Measurements from ENCODE around the gene PLEKHG3.
A peak's percentile ranks its signal among the peaks of the same experiment; 100 is the strongest.
"Not testable (repeated sequence)": the region's sequence is repeated elsewhere in the genome, so short reads cannot be mapped to it uniquely, and the experiment has no call there.

The PLEKHG3 gene

DNA sequence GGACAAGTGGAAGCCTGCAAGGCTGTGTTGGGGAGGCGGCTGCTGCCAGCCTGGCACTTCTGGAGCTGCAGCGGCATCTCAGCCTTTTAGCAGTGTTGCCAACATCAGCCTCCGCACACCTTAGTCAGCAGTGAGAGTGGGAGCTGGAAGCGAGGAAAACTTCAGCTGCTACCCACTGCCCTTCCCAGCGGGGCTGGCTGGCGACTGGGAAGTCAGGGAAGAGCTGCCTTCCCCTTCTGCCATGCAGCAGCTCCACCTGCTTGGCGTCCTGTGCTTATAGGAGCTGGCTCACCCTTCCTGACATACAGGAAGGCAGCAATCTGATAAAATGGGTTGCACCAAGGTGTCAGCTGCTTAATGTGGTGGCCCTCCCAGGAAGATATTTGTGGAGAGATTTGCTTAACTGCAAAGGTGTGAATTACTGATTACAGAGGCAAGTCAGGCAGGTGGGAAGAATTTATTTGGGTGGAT, 15.4 kb upstream of the PLEKHG3 start:
- no peak for DNase-seq

DNA sequence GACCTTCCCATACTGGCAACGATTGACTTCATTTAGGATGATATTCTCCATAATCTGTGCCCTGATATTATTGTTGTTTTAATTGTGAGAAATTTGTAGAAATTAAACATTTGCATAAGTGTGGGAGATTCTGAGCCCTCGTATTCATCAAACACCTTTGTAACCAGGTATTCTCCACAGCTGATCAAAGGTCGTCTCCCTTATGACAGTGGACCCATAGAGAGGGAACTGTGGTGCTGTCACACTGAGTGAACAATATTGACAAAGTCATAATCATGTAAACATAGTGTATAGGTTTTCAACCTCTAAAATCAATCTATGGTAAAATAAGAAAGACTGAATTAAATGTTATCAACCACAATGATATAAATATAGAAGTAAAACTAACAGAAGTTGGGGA, 14.9 kb upstream of the PLEKHG3 start:
- DNase-seq, result no peak

DNA sequence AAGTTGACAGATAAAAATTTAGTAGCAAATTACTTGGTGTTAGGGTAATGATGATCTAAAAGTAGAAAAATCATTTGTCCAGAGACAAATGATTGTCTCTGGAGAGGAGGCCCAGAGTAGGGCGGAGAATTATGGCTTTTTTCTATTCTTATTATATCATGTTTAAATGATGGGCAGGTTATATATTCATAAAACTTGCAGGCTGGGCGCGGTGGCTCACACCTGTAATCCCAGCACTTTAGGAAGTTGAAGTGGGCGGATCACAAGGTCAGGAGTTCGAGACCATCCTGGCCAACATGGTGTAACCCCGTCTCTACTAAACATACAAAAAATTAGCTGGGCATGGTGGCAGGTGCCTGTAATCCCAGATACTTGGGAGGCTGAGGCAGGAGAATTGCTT, 13.6 kb upstream of the PLEKHG3 start:
- DNase-seq, result not testable (repeated sequence)

DNA sequence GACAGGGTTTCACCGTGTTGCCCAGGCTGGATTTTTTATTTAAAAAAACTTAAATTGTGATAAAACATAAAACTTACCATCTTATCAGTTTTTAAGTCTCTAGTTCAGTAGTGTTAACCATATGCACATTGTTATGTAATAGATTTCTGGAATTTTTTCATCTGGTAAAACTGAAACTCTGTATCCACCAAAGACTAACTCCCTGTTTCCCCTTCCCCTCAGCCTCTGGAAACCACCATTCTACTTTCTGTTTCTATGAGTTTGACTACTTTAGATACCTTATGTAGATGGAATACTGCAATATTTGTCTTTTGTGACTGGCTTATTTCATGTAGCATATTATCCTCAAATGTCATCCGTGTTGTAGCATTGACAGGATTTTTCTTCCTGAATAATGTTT, 12.8 kb upstream of the PLEKHG3 start:
- no peak for DNase-seq

DNA sequence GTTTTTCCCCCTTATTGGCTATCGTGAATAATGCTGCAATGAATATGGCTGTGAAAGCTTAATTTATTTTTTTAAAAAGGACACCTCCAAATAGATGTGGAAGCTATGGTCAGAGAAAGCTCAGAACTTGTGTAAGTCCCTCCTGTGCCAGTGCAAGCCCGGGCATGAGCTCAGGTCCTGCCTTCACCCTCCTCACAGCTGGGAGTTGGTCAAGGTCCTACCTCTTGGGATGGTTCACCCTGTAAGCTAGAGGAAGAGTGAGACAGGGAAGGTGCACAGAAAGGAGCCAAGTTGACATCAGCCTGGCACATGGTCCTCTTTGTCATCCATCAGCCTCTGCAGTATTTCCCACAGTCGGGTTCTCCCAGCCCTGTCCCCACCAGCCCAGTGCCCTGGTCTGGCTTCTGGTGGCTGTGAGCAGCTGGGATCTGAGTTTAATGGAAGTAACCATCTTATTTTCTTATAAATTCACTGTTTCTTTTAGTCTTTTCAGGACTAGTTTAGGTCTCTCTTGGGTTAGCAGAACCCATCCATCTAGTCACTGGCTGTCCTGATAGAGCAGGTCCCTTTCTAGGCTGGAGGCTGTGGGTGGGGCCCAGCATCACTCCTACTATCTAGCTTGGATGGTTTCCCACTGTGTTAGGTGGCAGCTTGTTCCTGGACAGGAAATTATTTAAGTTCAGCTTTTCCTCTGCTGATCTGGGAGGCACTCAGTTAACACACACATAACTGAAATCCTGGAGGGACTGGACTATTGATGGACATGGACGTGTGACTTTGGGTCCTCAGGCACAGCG, 11.8 kb upstream of the PLEKHG3 start:
- no peak for DNase-seq

DNA sequence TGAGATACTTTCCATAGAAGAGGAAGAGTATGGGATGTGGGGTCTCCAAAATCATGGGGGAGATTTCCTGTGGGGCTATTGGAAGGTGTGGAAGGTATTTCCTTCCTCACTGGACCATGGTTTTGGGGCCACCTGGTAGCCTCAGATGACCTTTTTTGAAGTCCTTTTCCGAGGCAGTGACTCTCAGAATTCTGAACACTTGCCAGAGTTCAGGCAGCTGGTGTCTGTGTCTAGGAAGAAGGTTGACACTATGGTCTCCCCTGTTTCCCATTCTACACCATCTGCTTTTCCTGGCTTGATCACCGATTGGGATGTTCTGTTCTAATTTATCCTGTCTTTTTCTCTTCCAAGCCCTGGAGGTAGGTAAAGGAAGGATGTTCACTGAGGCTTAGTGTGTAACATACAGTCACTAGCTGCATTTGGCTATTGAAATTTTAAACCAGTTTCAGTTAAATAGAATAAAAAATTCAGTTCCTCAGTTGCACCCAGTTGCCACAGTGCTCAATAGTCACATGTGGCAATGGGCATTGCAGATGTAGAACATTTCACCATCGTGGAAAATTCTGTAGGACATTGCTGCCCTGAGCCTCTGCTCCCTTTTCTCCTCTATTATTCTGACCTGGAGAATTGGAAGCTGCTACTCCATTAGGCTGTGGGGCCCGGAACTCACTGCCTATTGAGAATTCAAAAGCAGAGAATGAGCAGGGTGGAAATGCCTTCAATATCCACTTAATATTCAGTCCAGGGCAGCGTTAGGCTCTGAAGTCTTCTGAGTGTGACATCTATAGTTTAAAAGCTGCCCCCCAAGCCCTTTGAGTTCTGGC, 11.0 kb upstream of the PLEKHG3 start:
- peak in 1 of 2 experiments; percentile 67 for DNase-seq

DNA sequence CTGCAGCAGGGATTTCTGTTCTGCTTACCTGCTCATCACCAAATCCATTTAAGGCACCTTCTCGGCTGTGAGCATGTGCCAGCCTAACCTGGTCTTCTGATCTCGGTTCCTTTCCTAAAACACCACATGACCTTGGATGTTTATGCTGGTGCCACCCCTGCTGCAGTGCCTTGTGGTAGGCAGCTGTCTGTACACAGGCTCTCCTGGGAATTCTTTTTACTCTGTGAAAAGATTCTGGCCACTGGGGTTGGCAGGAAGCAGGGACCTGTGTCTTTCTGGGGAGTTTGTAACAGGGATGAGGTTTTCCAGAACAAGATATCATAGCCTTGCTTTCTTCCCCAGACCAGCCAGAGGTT, 10.4 kb upstream of the PLEKHG3 start:
- peak in 1 of 2 experiments; percentile 17 for DNase-seq

DNA sequence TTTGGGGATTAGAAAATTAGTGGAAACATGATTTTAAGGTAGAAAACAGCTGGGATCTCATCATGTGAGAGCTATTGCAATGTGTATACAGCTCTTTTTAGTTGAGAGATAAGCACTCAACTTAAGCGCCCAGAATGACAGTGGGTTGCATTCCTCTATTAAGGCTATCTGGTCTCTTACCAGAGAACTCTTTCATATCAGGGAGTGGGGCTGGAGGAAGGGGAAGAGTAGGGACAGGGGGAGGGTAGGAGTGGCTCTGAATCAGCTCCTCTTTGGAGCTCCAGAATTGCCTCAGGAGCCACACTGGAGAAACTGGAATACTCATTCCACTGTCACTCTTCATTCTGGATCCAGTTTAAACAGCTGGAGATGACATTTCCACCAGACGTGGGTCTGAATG, 9.2 kb upstream of the PLEKHG3 start:
- DNase-seq, result no peak

DNA sequence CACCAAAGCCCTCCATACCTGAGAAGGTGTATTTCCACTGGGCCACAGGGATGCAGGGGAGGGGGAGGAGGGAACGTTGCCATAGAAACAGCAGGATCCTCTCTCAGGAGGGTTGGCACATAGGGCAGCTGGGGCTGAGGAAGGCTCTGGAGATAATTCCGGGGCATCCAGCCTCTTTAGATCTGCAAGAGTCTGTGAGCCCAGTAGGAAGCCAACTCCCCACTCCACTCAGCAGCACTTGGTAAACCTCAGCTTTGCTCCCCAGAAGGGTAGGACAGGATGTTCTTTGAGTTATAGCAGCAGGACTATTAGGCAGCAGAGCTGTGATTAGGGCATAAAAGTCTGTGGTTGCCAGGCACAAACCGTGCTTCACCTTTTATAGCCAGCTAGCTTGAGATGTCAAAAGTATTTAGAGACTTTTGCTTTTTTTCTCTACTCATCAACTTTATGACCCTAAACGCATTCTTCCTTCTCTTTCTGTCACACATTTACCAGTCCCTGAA, 7.8 kb upstream of the PLEKHG3 start:
- no peak for DNase-seq

DNA sequence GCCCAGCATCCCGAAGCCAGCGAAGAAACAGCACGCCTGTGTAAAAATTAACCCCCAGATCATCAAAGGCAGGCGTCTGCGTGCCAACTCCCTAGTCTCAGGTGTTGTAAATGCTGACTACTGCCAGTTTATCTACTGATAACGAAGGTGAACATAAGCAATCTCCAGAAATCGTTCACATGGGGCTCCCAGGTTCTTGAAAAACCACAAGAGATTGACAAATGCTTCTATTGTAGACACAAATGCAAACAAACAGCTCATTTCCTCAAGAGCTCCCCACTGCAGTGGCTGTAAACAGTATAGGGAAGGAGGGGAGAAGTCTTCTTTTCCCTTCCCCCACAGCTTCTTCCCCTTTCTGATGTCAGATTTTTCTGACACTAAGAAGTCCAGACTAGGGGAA, 5.3 kb upstream of the PLEKHG3 start:
- DNase-seq, result no peak

DNA sequence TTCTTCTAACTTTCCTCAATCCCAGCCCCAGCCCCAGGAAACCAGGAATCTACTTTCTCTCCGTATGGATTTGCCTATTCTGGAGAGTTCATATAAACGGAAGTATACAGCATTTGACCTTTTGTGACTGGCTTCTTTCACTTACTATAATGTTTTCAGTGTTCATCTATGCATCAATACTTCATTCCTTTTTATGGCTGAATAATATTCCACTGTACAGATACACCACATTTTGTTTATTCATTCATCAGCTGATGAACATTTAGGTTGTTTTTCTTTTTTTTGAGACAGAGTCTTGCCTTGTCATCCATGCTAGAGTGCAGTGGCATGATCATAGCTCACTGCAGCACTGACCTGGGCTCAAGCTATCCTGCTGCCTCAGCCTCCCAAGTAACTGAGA, 3.9 kb upstream of the PLEKHG3 start:
- DNase-seq, result no peak

DNA sequence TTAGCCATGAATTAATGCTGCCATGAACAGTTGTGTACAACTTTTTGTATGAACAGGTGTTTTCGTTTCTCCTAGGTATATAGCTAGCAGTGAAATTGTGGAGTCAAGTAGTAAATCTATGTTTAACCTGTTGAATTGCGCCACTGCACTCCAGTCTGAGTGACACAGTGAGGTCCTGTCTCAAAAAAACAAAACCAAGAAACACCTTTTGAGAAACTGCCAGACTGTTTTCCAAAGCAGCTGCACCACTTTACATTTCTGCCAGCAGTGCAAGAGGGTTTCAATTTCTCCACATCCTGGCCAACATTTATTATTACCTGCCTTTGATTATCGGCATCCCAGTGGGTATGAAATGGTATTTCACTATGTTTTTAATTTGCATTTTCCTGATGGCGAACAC, 3.3 kb upstream of the PLEKHG3 start:
- DNase-seq, result no peak

DNA sequence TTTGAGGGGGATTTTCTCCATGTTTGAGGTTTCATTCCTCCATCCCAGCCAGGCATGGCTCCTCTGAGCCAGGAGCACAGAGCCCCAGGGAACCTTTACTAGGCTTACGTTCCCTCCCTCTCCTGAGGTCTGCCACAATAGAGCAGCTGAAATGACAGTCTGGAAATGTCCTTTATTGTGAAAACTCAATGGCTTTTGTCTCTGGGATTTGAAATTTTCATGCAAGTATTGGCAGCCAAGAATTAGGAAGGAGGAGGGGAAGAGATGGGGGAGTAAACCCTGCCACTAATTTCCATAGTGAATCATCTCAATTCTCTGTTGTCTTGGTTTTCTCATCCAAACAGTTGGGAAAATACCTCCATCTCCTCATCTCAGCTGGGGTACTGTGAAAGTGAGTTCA, 2.6 kb upstream of the PLEKHG3 start:
- DNase-seq, result no peak

DNA sequence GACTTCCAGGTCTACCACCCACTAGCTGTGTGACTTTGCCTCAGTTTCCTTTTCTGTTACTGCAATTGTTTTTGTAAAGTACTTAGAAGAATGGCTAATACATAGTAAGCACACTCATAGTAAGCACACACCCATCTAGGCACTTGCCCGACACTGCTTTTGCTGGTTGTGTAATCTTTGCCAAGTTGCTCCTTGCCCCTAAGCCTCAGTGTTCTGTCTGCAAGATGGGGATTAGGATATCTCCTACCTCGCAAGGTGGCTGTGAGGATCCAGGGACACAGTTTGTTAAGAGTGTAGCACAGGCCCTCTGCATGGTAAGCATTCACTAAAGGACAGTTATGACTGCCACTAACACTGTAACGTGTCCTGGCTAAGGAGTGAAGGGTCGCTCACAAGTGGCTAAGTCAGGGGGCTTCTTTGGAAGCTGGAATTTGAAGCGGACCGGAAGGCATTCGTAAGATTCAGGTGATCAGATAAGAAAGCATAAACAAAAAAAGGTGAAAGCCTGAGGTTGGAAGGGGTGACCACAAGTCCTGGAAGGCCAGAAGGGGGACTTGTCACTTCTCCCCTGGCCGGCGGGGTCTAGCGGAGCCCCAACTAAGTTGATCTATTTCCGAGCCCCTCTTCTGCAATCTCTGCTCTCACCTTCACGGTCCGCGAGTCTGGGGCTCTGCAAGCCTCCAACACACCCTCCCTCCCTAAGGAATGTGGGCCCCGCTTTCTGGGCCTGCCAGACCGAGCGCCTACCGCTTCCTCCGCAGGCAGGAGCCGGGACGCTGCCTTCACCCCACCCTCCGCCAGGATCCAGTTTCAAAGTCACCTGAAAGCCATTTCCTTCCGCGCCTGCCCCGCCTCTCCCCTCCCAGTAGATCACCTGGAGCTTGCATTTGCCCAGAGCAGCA, 1.5 kb upstream of the PLEKHG3 start:
- no peak for DNase-seq

DNA sequence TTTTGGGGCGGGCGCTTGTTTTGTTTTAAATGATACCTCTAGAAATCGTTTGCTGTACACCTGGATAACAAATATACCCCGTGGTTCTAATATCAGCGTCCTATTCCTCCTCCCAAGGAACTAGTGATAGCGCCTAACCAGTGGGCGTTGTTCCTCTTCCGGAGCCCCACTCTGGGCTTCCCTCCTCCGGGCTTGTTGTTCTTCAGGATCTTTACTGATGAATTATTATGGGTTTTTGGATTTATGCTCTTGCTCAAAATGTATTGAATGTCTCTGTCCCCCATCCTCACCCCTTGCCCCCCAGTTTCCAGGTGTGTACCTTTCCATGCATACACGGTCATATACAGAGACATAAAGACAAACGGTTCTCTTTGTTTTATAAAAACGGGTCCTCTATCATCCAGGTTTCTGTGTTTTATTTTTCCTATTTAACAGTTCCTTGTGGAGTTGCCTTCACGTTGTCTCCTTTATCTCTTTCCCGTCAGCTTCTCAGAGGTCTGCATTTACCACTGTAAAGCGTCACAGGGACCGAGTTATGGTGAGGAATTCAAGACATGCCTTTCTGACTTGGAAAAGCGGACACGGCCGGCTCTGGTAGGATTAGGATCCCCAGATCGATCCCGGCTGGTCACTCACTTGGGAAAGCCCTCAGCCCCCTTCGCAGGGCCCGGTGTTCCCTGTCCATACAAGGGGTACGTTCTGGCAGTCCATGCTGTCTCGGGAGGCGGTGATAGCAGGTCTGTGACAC, 655 bp upstream of the PLEKHG3 start:
- DNase-seq, result no peak

DNA sequence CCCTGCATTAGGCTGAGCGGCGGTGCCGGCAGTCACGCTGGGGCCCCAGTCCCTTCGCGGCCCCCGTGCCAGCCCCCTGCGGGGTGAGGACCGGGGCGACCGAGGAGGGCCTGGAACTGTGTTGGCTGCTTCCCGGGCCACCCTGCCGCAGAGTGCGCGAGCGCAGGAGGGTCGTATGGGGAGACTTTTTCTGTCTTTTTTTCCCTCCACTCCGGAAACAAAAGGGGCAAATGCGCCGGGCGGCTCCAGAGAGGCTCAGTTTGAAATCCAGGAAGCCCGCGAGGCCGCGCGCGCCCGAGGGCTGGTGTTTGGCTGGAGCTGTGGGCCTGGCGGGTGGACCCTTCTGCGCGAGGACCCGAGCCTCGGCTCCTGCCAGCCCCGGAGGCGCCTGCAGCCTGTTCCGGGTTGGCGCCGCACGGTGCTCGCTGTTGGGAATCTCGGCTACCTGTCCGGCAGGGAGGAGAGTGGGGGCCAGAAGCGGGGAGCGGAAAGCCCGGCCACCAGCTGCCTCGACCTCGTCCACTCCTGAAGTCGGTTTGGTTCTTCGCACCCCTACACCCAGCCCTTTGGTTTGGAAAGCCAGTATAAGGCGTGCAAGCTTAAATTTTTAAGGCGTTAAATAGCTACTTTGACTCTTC, 638 bp downstream of the PLEKHG3 start:
- peak in 1 of 2 experiments; percentile 29 for DNase-seq

DNA sequence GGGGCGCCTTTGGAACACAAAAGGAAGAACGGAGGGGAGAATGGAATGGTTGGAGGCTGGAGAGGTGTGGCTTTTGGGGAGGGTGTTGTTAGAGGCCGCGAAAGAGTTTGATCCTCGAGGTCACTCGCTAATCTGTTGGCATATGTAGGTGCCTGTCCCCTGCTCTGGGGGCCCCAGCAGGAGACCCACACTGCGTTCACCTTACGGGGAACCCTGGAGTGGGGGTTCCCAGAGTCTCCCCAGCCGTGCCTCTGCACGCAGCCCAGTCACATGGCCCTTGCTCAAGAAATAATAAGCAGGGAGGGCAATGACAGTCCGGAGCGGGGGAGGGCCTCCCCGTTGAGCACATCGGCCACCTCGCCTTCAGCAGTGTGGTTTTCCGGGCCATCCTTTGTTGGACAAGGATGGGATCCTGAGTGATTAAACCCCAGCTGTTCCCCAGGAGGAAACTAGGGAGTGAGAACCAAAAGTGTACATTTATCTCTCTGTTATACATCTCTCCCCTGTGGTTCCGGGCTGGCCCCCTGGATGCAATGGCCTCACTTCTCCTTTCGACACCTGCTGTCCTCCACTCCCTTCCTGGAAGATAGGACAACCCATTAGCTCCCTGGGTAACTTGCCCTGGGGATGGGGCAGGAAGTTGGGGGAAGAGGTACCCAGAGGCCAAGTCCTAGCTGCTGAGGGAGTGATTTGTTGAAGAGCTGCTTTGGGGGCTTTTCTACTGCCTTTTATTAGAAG, 1.3 kb downstream of the PLEKHG3 start:
- DNase-seq, result no peak

DNA sequence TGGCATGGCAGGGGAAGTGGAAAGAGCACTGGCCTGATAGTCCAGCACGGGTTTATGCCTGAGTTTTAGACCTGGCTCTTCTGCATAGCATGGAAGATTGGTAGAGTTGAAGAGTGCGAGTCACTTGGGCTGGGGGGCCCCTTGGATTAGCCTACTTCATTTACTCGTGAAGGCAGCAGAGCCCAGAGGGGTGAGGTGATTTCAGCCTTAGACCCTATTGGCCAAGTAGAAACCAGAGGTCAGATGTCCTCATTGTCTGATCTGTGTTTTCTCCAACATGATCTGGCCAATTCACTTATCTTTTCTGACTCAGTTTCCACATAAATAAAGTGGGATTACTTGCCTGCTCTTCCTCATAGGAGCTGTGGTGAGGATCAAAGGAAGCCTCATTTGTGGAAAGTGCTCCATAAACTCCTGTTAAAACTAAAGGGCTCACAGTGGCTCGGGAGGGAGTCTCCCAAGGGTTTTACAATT, 1.9 kb downstream of the PLEKHG3 start:
- no peak for DNase-seq

DNA sequence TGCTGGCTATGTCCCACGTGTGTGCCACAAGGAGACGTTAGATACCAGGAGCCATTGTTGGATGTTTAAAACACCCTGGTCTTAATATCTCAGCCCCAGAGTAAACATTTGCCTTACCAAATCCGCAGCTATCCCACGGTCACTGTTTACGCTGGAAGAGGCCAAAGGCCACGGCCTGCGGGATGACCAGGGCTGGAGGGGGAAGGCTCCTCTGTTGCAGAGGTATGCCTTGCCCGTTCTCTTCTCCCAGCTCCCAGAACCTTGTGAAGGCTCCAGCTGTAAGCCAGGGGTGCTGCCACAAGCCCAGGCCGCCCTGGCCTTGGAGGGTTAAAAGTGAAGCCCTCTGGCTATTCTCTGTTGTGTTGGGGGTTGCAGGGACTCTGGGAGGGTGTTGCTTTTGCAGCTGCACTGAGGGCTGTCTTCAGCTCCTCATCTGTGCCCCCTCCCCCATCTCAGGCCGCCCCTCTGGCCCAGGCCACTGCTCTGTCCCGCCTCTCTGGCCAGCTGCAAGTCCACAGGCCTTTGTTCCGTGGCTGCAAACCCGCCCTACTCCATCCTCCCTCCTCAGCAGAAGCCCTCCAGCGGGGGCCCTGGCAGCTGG, 2.5 kb downstream of the PLEKHG3 start:
- DNase-seq, result no peak

DNA sequence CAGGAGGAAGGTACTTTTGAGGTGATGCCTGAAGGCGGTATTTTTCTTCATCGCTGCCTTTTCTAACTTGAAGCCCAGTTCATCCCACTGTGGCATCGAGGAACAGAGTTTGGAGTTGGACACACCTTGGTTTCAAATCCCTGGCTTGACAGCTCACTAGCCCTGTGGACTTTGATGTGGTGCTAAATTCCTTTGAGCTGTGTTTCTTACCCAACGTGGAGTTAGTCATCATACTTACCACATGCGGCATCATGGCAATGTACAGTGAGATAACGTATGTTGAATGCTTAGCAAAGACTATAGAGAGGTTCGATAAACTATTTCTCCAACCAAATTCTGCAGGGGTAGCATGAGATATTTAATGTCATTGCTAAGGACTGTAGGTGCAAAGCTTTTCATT, 3.4 kb downstream of the PLEKHG3 start:
- no peak for DNase-seq
